Mesenteric fat pad (tissue), 1 donor: ENCODE results near the gene NLRP6. TPM values are rescaled to one million over a fixed set of nuclear protein-coding genes. Genes with fewer than 3 reads are reported as not detected.

ENCODE experiments used
- DNase-seq: peaks from one replicate; pipeline ENCODE4 v3.0.0-alpha.2; 2020; ENCODE audit warnings: low spot score
- long read RNA-seq: library from polyadenylated mRNA; unstranded; transcript quantifications from one replicate; pipeline ENCODE4 v2.0.0, GENCODE V29; 2020
- total RNA-seq: library from RNA; stranded (reverse); fragmentation: NEBNext Ultra II Directional; extraction: Animal tissue kit (Norgen Biotek cat#: 25700); gene quantifications from one replicate; pipeline ENCODE4 v1.2.1, GENCODE V29; 2021
- donor health status: DM: yes; HTN: yes; CAD: no.

Gene NLRP6
- 1.8 TPM for total RNA-seq
- long read RNA-seq: 0 reads

- DNase-seq: peak; percentile 87
Observed at GRCh38 chr11:278001-278951, at the start of gene NLRP6. Gene NLRP6, plus strand, starts transcription at chr11:278407. Its CDS starts 163 bp downstream, at chr11:278570.

DNA sequence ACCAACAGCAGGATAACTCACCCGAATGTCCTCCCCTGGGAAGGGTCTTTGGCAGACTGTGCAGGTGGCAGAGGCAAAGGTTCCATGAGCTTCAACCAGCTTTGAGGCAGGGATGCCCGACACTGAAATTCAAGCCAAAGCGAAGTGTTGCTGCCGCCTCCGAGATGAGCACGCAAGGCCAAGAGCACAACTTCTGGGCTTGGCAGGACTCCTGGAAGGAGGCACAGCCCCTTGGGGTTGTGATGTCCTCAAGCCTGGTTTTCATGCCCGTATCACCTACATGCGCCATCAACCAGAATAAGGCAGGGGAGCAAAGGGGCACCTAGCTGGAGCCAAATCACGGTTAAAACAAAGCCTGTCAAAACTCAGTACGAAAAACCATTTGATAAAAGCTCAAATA is 47.8 kb upstream of the NLRP6 start:
- DNase-seq: peak; percentile 71

DNA sequence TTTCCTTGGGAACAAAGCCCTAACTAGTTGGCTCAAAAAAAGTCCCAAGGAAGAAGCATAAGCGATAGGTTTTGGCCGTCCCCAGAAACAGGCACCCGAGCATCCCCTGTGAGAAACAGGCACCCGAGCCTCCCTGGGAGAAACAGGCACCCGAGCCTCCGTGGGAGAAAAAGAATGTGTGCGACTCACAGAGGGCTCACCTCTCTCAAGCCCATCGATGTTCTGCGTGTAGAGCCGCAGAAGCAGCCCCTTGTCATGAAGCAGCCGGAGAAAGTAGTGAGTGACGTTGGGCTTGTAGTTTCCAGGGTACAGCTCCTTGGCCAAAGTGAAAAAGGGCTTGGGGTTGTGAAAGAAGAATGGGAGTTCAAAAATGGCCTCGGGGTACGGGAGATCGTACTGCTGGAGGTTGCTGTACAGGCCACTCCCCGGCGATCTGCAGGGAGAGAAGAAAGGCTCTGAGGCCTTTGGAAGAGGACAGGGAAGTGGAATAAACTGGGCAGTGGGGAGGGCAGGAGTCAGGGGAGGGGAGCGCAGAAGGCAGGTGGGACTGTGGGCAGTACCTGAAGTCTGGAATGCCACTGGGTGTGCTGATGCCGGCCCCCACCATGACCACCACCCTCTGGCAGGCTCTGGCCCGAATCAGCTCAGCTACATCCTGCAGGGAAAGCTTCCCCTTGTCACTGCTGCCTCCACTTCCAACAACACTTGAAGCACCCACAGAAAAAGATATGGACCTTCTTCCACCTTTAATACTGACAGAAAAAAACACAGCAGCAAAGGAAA is 45.2 kb upstream of the NLRP6 start:
- peak; percentile 75 for DNase-seq

DNA sequence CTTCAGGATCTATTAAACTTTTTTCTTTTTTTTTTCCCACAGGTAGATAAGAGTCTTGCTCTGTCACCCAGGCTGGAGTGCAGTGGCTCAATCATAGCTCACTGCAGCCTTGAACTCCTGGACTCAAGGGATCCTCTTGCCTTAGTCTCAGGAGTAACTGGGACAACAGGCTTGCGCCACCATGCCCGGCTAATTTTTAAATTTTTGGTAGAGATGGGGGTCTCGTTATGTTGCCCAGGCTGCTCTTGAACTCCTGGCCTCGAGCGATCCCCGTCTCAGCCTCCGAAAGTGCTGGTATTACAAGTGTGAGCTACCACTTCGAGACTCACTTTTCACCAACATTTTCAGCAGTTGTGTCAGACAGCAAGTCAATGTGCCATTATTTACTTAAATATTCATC is 43.0 kb upstream of the NLRP6 start:
- peak; percentile 62 for DNase-seq

DNA sequence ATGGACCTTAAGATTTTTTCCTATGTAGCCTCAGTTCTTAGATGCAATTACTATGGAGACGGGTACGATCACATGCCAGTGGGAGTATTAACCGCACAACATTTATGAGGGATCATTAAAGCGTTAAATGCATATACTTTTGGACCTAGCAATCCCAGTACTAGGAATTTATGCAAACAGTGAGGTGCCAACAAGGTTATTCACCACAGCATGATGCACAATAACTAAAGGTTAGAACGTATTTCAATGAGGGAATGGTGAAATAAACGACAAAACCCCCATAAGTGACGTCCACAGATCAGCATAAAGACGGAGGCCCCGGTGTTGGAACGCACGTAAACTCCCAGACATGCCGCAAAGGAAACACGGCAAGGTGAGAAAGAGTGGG is 42.6 kb upstream of the NLRP6 start:
- no peak for DNase-seq

DNA sequence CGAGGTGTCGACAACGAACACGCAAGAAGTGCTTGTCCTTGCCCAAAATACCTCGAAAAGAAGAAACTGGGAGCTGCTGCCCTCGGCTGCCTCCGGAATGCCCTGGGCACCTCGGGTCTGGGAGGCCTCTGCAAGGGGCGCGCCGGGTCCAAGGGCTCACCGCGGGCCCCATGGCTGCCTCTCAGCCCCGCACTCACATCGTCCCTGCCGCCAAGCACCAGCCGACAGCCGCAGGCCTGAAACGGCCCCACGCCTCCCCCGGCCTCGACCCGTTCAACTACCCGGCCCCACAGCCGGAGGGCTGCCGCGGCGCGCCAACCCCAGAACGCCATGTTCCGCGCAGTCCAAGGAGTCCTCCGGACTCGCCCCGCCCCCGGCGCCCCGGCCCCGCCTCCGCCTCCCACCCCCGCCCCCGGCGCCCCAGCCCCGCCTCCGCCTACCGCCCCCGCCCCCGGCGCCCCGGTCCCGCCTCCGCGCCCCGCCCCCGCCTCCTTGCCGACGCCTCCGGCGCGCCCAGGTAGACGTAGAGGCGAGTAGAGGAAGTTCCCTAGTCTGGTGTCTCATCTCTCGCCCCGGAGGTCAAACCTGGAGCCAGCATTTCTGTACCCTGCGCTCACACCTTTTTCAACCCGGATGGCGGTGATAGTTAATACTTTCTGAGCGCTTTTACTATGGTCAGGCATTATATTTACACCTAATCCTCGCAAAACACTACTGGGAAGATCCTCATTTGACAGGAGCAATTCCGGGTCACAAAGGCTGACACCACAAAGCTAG is 42.0 kb upstream of the NLRP6 start, which contains the start of gene SIRT3:
SIRT3 (minus strand) TSS at position 346 of the 777 bp plus-strand sequence; CDS start at position 332, 14 bp downstream.
- peak; percentile 92 for DNase-seq

- DNase-seq: peak; percentile 96
Observed at GRCh38 chr11:236774-237767, 41.1 kb upstream of the NLRP6 start, which contains the start of gene PSMD13. Gene PSMD13, plus strand, starts transcription at chr11:236976. Its CDS starts 74 bp downstream, at chr11:237050.

GRCh38 chr11:238346-238745 is 39.9 kb upstream of the NLRP6 start:
- peak; percentile 62 for DNase-seq

DNA sequence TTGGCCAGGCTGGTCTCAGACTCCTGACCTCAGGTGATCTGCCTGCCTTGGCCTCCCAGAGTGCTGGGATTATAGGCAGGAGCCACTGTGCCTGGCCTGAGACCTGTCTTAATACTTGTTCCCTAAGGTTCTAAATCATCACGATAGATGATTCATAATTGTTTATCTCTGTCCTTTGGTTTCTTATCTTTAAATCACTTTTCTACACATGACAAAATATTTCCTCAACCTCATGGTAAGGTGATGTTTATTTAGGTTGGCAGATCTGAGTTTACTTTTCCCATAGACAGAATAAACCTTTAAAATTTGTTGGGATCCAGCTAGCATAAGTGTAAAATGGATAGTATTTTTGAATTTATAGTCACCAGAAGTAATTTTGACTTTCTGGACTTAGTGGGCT is 37.9 kb upstream of the NLRP6 start:
- DNase-seq: no peak

DNA sequence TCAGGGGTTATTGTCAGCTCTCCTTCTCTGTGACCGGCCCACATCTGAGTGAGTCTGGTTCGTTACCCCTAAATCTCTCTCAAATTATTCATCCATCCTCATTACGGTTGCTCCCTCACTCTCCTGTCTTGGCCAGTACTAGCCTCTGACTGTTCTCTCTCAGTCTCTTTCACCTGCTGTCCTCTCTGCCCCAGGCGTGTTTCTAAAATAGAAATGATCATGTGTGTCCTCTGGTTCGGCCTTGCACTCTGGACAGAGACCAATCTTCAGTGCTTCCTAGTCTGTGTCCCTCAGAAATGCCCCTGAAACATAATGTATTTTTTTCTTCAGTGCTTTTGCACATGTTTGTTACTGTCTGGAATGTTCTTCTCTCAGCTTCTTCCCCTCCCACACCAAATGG is 36.6 kb upstream of the NLRP6 start:
- DNase-seq: no peak

DNA sequence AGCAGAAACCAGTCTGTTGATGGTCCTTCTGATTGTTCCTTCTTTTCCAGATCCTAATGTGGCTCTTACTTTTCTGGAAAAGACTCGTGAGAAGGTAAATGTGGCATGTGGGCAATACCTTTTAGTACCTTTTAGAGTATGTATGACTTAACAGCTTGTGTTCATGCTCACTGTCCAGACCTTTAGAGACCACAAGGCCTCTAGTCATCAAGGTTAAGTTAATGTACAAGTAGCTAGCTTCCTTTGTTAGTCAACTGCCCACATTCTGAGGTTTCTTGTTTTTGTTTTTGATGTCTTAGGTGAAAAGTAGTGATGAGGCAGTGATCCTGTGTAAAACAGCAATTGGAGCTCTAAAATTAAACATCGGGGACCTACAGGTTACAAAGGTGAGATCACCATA is 33.8 kb upstream of the NLRP6 start:
- no peak for DNase-seq

DNA sequence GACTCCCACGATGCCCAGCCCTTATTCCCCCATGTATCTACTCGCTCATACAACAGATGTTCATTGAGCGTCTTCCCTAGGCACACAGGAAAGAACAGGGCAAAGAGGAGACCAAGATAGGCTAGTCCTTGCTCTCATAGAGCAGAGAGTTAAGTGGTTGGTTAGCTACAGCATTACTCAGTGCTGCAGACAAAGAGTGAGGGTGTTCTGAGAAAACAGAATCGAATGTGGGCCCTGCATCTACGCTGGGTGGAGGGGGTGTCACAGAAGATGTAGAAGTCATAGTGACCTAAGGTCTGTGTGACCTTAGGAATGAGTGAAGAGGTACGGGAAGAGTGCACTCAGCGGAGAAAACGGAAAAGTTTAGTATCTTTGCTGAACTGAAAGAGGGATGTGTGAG is 29.1 kb upstream of the NLRP6 start:
- no peak for DNase-seq

DNA sequence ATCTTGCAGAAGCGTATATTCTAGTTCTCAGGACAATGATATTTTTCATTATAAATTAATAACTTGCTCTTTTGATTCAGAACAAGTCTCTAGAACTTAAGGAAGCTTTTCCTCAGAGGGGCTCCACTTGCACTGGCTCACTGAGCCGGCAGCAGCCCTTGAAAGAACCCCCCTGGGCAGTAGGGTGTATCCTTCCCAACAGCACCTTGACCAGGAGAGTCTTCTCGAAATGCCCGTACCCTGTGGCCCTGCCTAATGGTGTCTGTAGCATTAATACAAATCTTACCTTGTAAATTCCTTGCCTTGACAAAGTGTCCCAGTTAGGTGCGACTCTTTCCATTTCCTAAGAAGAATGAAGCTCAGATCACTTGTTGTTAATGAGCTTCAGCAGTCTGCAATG is 27.9 kb upstream of the NLRP6 start:
- DNase-seq: no peak

DNA sequence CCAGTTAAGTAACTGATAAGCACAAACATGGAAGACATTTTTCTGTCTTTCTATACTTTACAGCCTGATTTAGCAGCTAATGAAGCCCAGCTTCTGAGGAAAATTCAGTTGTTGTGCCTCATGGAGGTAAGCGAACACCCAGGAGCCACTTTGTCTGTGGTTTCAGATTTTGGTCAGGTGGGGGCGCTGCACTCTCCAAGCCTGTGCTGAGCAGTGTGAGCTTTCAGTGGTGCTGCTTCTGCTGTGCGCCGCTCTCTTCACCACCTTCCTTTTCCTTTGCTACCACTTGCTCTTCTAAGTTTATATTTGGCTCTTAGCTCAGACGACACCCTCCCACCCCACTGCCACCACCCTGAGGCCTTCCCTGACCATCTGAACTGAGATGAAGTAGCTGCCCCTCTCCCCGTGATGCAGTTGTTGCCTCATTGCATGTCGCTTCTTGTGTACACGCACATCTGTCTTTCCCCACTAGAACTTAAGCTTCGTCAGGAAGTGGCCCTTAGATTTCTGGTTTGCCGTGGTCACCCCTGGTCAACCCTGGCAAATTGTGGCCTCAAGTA is 27.4 kb upstream of the NLRP6 start:
- no peak for DNase-seq

GRCh38 chr11:251550-251949 is 26.7 kb upstream of the NLRP6 start:
- no peak for DNase-seq

GRCh38 chr11:252666-253065 is 25.5 kb upstream of the NLRP6 start:
- DNase-seq: no peak

- no peak for DNase-seq
Observed at GRCh38 chr11:253160-253885, 24.9 kb upstream of the NLRP6 start.

DNA sequence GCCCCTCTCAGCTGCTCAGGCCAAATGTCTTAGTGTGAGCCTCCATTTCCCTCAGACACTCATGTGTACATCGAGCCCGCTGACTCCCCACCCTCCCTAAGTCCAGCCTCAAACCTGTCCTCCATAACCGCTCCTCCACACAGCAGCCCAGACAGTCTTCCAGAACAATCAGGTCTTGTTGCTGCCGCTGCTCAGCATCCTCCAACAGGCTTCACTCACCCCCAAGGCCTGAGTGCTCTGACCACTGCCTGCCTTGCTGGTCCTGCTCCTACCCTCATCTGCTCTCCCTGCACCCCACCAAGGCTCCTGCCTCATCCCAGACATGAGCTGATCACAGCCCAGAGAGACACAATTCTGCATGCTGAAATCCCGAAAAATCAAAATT is 24.3 kb upstream of the NLRP6 start:
- no peak for DNase-seq

DNA sequence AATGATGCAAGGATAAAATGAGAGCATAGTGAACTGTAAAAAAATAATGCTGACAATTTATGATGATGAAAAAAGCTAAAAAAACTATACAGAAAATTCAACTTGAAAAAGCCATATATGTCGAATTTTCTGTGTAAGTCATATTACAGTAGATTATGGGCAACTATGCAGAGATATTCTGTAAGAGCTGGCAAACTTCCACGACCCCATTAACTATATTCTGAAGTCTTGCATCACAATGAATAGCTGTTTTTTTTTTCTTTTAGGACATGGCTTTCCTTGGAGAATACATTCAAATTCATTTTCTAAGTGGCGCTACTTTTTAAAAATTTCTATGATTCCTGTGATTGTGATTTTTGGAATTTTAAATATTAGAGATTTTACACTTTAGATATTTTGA is 23.0 kb upstream of the NLRP6 start:
- no peak for DNase-seq
